ENCODE data around the gene PPP2R5C. TPM values are rescaled to one million over a fixed set of nuclear protein-coding genes. Genes with fewer than 3 reads are reported as not detected.
"Not testable (repeated sequence)": the region's sequence is repeated elsewhere in the genome, so short reads cannot be mapped to it uniquely, and the experiment has no call there.

PPP2R5C gene
- total and polyA plus RNA-seq, 2 experiments from 2014 or later = 60.4 to 84.9 TPM

- no peak for TF ChIP-seq CTCF (IDR thresholded peaks at IDR 0.05; ENCODE audit: low read depth, low read length)
Measured at GRCh38 chr14:101739446-101740141, 21.9 kb upstream of the PPP2R5C start.

GRCh38 chr14:101740981-101741380 lies 20.5 kb upstream of the PPP2R5C start:
- Histone ChIP-seq H3K4me1 (ENCODE audit: low read depth) (no peaks in the 10 kb centered on the region), H3K4me3 (no peak overlapping the region), H3K9me3 (ENCODE audit: low read depth) (no peaks in the 10 kb centered on the region), H3K27ac (no peak overlapping the region), H3K36me3 (no peaks in the 10 kb centered on the region), H3K27me3 (no peaks in the 10 kb centered on the region)
- no peak for TF ChIP-seq CTCF (IDR thresholded peaks at IDR 0.05; ENCODE audit: low read depth, low read length)
- DNase-seq (ENCODE audit: low read depth in 1 of 2, low spot score in 1 of 2) = no peak

More at GRCh38 chr14:101739446-101740141, 21.9 kb upstream of the PPP2R5C start:
- no peak overlapping the region for H3K4me3 ChIP-seq
- no peaks in the 10 kb centered on the region for H3K36me3 ChIP-seq
- no peak overlapping the region for H3K27ac ChIP-seq
- H3K4me1 ChIP-seq (ENCODE audit: low read depth) = no peaks in the 10 kb centered on the region
- no peak for DNase-seq (ENCODE audit: low read depth in 1 of 2, low spot score in 1 of 2)
- no peaks in the 10 kb centered on the region for H3K9me3 ChIP-seq (ENCODE audit: low read depth)
- H3K27me3 ChIP-seq = no peaks in the 10 kb centered on the region

- no peak for TF ChIP-seq CTCF (IDR thresholded peaks at IDR 0.05; ENCODE audit: low read depth, low read length)
- Histone ChIP-seq H3K27me3 (no peaks in the 10 kb centered on the region), H3K9me3 (ENCODE audit: low read depth) (no peaks in the 10 kb centered on the region), H3K4me1 (ENCODE audit: low read depth) (no peaks in the 10 kb centered on the region), H3K4me3 (no peak overlapping the region), H3K36me3 (no peaks in the 10 kb centered on the region), H3K27ac (no peak overlapping the region)
- no peak for DNase-seq (ENCODE audit: low read depth in 1 of 2, low spot score in 1 of 2)
Measured at GRCh38 chr14:101743701-101744100, 17.8 kb upstream of the PPP2R5C start.

GRCh38 chr14:101744382-101744781 lies 17.1 kb upstream of the PPP2R5C start:
- not testable (repeated sequence) for H3K9me3 ChIP-seq (ENCODE audit: low read depth); H3K27me3 ChIP-seq; DNase-seq (ENCODE audit: low read depth in 1 of 2, low spot score in 1 of 2); H3K27ac ChIP-seq; H3K4me1 ChIP-seq (ENCODE audit: low read depth); H3K36me3 ChIP-seq; H3K4me3 ChIP-seq

- not testable (repeated sequence) for H3K27ac ChIP-seq; H3K9me3 ChIP-seq (ENCODE audit: low read depth); H3K4me3 ChIP-seq; DNase-seq (ENCODE audit: low read depth in 1 of 2, low spot score in 1 of 2); H3K4me1 ChIP-seq (ENCODE audit: low read depth); H3K27me3 ChIP-seq; H3K36me3 ChIP-seq
Measured at GRCh38 chr14:101749756-101750155, 11.8 kb upstream of the PPP2R5C start.

- Histone ChIP-seq H3K4me3 (no peak overlapping the region), H3K36me3 (no peaks in the 10 kb centered on the region), H3K27me3 (peaks cover 3% of the 10 kb centered on the region), H3K9me3 (ENCODE audit: low read depth) (no peaks in the 10 kb centered on the region), H3K27ac (no peak overlapping the region), H3K4me1 (ENCODE audit: low read depth) (peaks cover 8% of the 10 kb centered on the region)
- TF ChIP-seq CTCF (IDR thresholded peaks at IDR 0.05; ENCODE audit: low read depth, low read length) = no peak
- no peak for DNase-seq (ENCODE audit: low read depth in 1 of 2, low spot score in 1 of 2)
Measured at GRCh38 chr14:101754893-101755292, 6.6 kb upstream of the PPP2R5C start.

Data from cardiac muscle cell (in vitro differentiated cells and primary cell).